ENCODE measurements around the gene SLC6A13. TPM values are rescaled to one million over a fixed set of nuclear protein-coding genes. Genes with fewer than 3 reads are reported as not detected.

The SLC6A13 gene
- total RNA-seq, 4 donors from 2014 or later: 0.46 to 1.2 TPM; not detected in 2

- H3K27me3 ChIP-seq: no peaks in the 10 kb centered on the region
- H3K27ac ChIP-seq: no peak overlapping the region
- H3K4me1 ChIP-seq: no peaks in the 10 kb centered on the region
- no peaks in the 10 kb centered on the region for H3K36me3 ChIP-seq
- no peak overlapping the region for H3K4me3 ChIP-seq
- peak in 1 of 2 donors; percentile 26 for DNase-seq
- TF ChIP-seq CTCF (IDR thresholded peaks at IDR 0.05) (no peak), POLR2A (IDR thresholded peaks at IDR 0.05) (no peak)
- H3K9me3 ChIP-seq: no peaks in the 10 kb centered on the region
- intact Hi-C loops (cut with DNase I; ENCODE audit: low total_unique reads): no loop called here
These were observed 49.7 kb downstream of the SLC6A13 start for GRCh38 chr12:212715-213526.

- intact Hi-C loops (cut with DNase I; ENCODE audit: low total_unique reads): no loop called here
- H3K4me3 ChIP-seq: no peak overlapping the region
These were observed 50.3 kb downstream of the SLC6A13 start for GRCh38 chr12:212415-212714.

GRCh38 chr12:211639-212414 is 50.8 kb downstream of the SLC6A13 start:
- no peak for DNase-seq
- intact Hi-C loops (cut with DNase I; ENCODE audit: low total_unique reads): no loop called here
- Histone ChIP-seq H3K4me3 (no peak overlapping the region), H3K9me3 (no peaks in the 10 kb centered on the region), H3K4me1 (no peaks in the 10 kb centered on the region), H3K27ac (no peak overlapping the region), H3K36me3 (no peaks in the 10 kb centered on the region), H3K27me3 (no peaks in the 10 kb centered on the region)
- TF ChIP-seq POLR2A (IDR thresholded peaks at IDR 0.05) (no peak), CTCF (IDR thresholded peaks at IDR 0.05) (no peak)

More at GRCh38 chr12:212415-212714, 50.3 kb downstream of the SLC6A13 start:
- no peaks in the 10 kb centered on the region for H3K36me3 ChIP-seq
- H3K4me1 ChIP-seq: no peaks in the 10 kb centered on the region
- no peak for TF ChIP-seq CTCF (IDR thresholded peaks at IDR 0.05)
- TF ChIP-seq POLR2A (IDR thresholded peaks at IDR 0.05): no peak
- no peaks in the 10 kb centered on the region for H3K27me3 ChIP-seq
- H3K27ac ChIP-seq: no peak overlapping the region
- no peak for DNase-seq
- no peaks in the 10 kb centered on the region for H3K9me3 ChIP-seq

- H3K4me1 ChIP-seq: no peaks in the 10 kb centered on the region
- H3K36me3 ChIP-seq: no peaks in the 10 kb centered on the region
- H3K27me3 ChIP-seq: no peaks in the 10 kb centered on the region
- intact Hi-C loops (cut with DNase I; ENCODE audit: low total_unique reads): no loop called here
- H3K4me3 ChIP-seq: no peak overlapping the region
- no peak overlapping the region for H3K27ac ChIP-seq
- no peaks in the 10 kb centered on the region for H3K9me3 ChIP-seq
- TF ChIP-seq CTCF (IDR thresholded peaks at IDR 0.05): no peak
- no peak for TF ChIP-seq POLR2A (IDR thresholded peaks at IDR 0.05)
- DNase-seq: no peak
These were observed 51.5 kb downstream of the SLC6A13 start for GRCh38 chr12:211142-211465.

Data from uterus (tissue), 4 donors.